Choroid plexus epithelial cell (primary cell): ENCODE results near the gene ABTB2.

Experiments used
- DNase-seq: peaks from one replicate; pipeline ENCODE4 v3.0.0-alpha.2; 2010; ENCODE audit warnings: low read depth
- H3K4me3 ChIP-seq: 2 replicates; pipeline ENCODE4 v1.5.1; 2011; ENCODE audit warnings: low read depth, mild to moderate bottlenecking, control low read depth, low read length, moderate library complexity
- CTCF ChIP-seq: conservative IDR thresholded peaks from 2 replicates; pipeline ENCODE4 v1.5.1; 2011; ENCODE audit warnings: low read depth, mild to moderate bottlenecking, control low read depth, inconsistent platforms, low read length, moderate library complexity

ABTB2 gene

GRCh38 chr11:34126959-34127848, 230.6 kb downstream of the ABTB2 start:
- no peak overlapping the region for H3K4me3 ChIP-seq
- no peak for DNase-seq
- TF ChIP-seq CTCF = no peak

GRCh38 chr11:34124885-34125668, 232.7 kb downstream of the ABTB2 start:
- H3K4me3 ChIP-seq = no peak overlapping the region
- no peak for TF ChIP-seq CTCF
- DNase-seq = peak; percentile 23

- no peak overlapping the region for H3K4me3 ChIP-seq
- TF ChIP-seq CTCF = no peak
- DNase-seq = no peak
Observed at GRCh38 chr11:34120651-34121050, 237.2 kb downstream of the ABTB2 start.

GRCh38 chr11:34114471-34114870, 243.3 kb downstream of the ABTB2 start:
- peak; percentile 18 for DNase-seq
- no peak for TF ChIP-seq CTCF
- no peak overlapping the region for H3K4me3 ChIP-seq

GRCh38 chr11:34114014-34114413, 243.8 kb downstream of the ABTB2 start:
- no peak overlapping the region for H3K4me3 ChIP-seq
- no peak for TF ChIP-seq CTCF
- no peak for DNase-seq

- DNase-seq = no peak
- no peak overlapping the region for H3K4me3 ChIP-seq
Observed at GRCh38 chr11:34111722-34112270, 246.0 kb downstream of the ABTB2 start.

More at GRCh38 chr11:34111722-34112270, 246.0 kb downstream of the ABTB2 start:
- TF ChIP-seq CTCF = no peak
